HCT116 (cell line): ENCODE results near the gene TFF2. TPM values are rescaled to one million over a fixed set of nuclear protein-coding genes. Genes with fewer than 3 reads are reported as not detected.

Source experiments
- ATAC-seq: fragments of 200-7000 bp; cut with Tn5 transposase; 2 replicates; pipeline ENCODE4 v1.9.1; 2020; ENCODE audit warnings: mild to moderate bottlenecking, moderate library complexity
- BruUV-seq: library from RNA; stranded (reverse); fragments of 400-500 nt; replicated peaks from 2 replicates; lab custom pipeline; 2021; lab: Mats Ljungman, UMichigan
- CTCF ChIA-PET: fragments of 300-600 bp; sonication (Branson Sonifier 250); formaldehyde crosslinking; loops from one replicate; lab custom pipeline; 2021; ENCODE audit warnings: antibody characterized with exemption; lab: Charles Lee
- POLR2A ChIA-PET: fragments of 300-600, 350-600 bp; sonication (Branson Sonifier 250); formaldehyde crosslinking; loops from one replicate; lab custom pipeline; 2021; ENCODE audit warnings: antibody characterized with exemption; lab: Charles Lee
- RAD21 ChIA-PET, 2 experiments: fragments of 300-600 bp; sonication (Branson Sonifier 250); formaldehyde crosslinking; loops; one replicate each; lab custom pipeline; 2023; ENCODE audit warnings: low total read pairs in 2 of 2; ENCODE audit not compliant: uncharacterized antibody in 2 of 2, unreplicated experiment in 2 of 2, low non-redundant PET in 1 of 2; lab: Charles Lee
- DNase-seq: peaks from one replicate; pipeline ENCODE4 v3.0.0-alpha.2; 2010; ENCODE audit warnings: low read depth, low spot score
- H2AFZ ChIP-seq: fragments of 200-600 bp; shearing (Covaris generic), sonication (generic); 2 replicates; pipeline ENCODE4 v1.6.1; 2017; ENCODE audit warnings: low read depth, mixed run types, mixed read lengths, antibody characterized with exemption, low read length; ENCODE audit not compliant: poor library complexity, severe bottlenecking
- H3K27ac ChIP-seq: 2 replicates; pipeline ENCODE4 v1.5.1; 2012; ENCODE audit warnings: low read depth, low read length
- H3K27me3 ChIP-seq: fragments of 200-600 bp; sonication (generic); 2 replicates; pipeline ENCODE4 v1.6.1; 2016; ENCODE audit warnings: mixed run types, low read length, mixed read lengths; ENCODE audit not compliant: insufficient read depth
- H3K36me3 ChIP-seq, 2 experiments: fragments of 200-500 bp in 1 of 2; fragments of 200-600 bp in 1 of 2; sonication (Bioruptor generic) in 1 of 2; sonication (generic) in 1 of 2; 2 replicates each; pipeline versions ENCODE4 v1.5.1 to v1.6.1; 2014 to 2016; ENCODE audit warnings: low read length in 2 of 2, inconsistent platforms in 1 of 2, mixed read lengths in 1 of 2, mixed run types in 1 of 2; ENCODE audit not compliant: insufficient read depth in 2 of 2, control insufficient read depth in 1 of 2
- H3K4me1 ChIP-seq, 2 experiments: fragments of 200-600 bp in 1 of 2; sonication (generic) in 1 of 2; 2 replicates each; pipeline versions ENCODE4 v1.5.1 to v1.6.1; 2012 to 2017; ENCODE audit warnings: low read length in 2 of 2, inconsistent platforms in 1 of 2, mild to moderate bottlenecking in 1 of 2, mixed read lengths in 1 of 2, mixed run types in 1 of 2, moderate library complexity in 1 of 2; ENCODE audit not compliant: insufficient read depth in 2 of 2, control insufficient read depth in 1 of 2
- H3K4me2 ChIP-seq: fragments of 200-600 bp; sonication (generic); 2 replicates; pipeline ENCODE4 v1.6.1; 2017; ENCODE audit warnings: mixed run types, low read length, mixed read lengths
- H3K4me3 ChIP-seq, 2 experiments: fragments of 200-600 bp in 1 of 2; sonication (generic) in 1 of 2; replicated peaks in 1 of 2; 2 replicates each; pipeline ENCODE4 v1.5.1; 2011 to 2016; ENCODE audit warnings: low read length in 2 of 2, control low read depth in 1 of 2, low read depth in 1 of 2, mild to moderate bottlenecking in 1 of 2, mixed read lengths in 1 of 2, mixed run types in 1 of 2
- H3K79me2 ChIP-seq: fragments of 200-600 bp; sonication (generic); 2 replicates; pipeline ENCODE4 v1.6.1; 2017; ENCODE audit warnings: mild to moderate bottlenecking, mixed run types, low read length, moderate library complexity, mixed read lengths; ENCODE audit not compliant: insufficient read depth
- H3K9ac ChIP-seq: fragments of 200-600 bp; sonication (generic); 2 replicates; pipeline ENCODE4 v1.6.1; 2016; ENCODE audit warnings: low read length, mixed read lengths
- H3K9me2 ChIP-seq: fragments of 200-600 bp; sonication (generic), shearing (Covaris generic); 2 replicates; pipeline ENCODE4 v1.6.1; 2017; ENCODE audit warnings: mixed run types, mild to moderate bottlenecking, moderate library complexity; ENCODE audit not compliant: insufficient read depth
- H3K9me3 ChIP-seq, 2 experiments: fragments of 200-500 bp in 1 of 2; fragments of 200-600 bp in 1 of 2; sonication (Bioruptor generic) in 1 of 2; sonication (generic) in 1 of 2; 2 replicates each; pipeline ENCODE4 v1.6.1; 2014 to 2017; ENCODE audit warnings: low read length in 2 of 2, mixed read lengths in 2 of 2, inconsistent platforms in 1 of 2, low read depth in 1 of 2, mild to moderate bottlenecking in 1 of 2, mixed run types in 1 of 2, moderate library complexity in 1 of 2; ENCODE audit not compliant: control insufficient read depth in 1 of 2, insufficient read depth in 1 of 2
- H4K20me1 ChIP-seq: fragments of 200-600 bp; sonication (generic), shearing (Covaris generic); 2 replicates; pipeline ENCODE4 v1.6.1; 2017; ENCODE audit warnings: mixed run types, mild to moderate bottlenecking, moderate library complexity; ENCODE audit not compliant: insufficient read depth
- CBX3 ChIP-seq: IDR thresholded peaks from 2 replicates; pipeline ENCODE4 v1.6.1; 2012; ENCODE audit warnings: low read depth
- EZH2 ChIP-seq: fragments of 200-600 bp; sonication (generic); IDR thresholded peaks from 2 replicates; pipeline ENCODE4 v1.6.1; 2017; ENCODE audit warnings: antibody characterized with exemption, mixed run types
- EZH2phosphoT487 ChIP-seq: fragments of 200-600 bp; IDR thresholded peaks from 2 replicates; pipeline ENCODE4 v1.6.1; 2018; ENCODE audit warnings: antibody characterized with exemption, borderline replicate concordance
- JUND ChIP-seq: IDR thresholded peaks from 2 replicates; pipeline ENCODE4 v1.6.1; 2012
- SIN3A ChIP-seq: IDR thresholded peaks from 2 replicates; pipeline ENCODE4 v1.6.1; 2012; ENCODE audit warnings: low read depth
- SP1 ChIP-seq: IDR thresholded peaks from 2 replicates; pipeline ENCODE4 v1.6.1; 2012; ENCODE audit warnings: low read depth
- SRF ChIP-seq: IDR thresholded peaks from 2 replicates; pipeline ENCODE4 v1.6.1; 2012; ENCODE audit warnings: low read depth
- TCF7L2 ChIP-seq: IDR thresholded peaks from 2 replicates; pipeline ENCODE4 v1.7.0; 2011; ENCODE audit warnings: borderline replicate concordance, inconsistent platforms; ENCODE audit not compliant: insufficient read depth, insufficient read length; ENCODE audit errors: extremely low read depth
- ZFX ChIP-seq: fragments of 450-650 bp; IDR thresholded peaks from 2 replicates; pipeline ENCODE4 v1.6.1; 2017
- ZNF274 ChIP-seq: fragments of 200-500 bp; sonication (Bioruptor generic); IDR thresholded peaks from 2 replicates; pipeline ENCODE4 v1.6.1; 2014; ENCODE audit warnings: mild to moderate bottlenecking, low read depth, low read length, inconsistent platforms
- intact Hi-C: fragments of 100-400 bp; cut with micrococcal nuclease; formaldehyde crosslinking; loops from 2 replicates; pipeline ENCODE4 v1.10.0; 2022
- total RNA-seq: library from RNA; stranded (reverse); gene quantifications from one replicate; pipeline ENCODE4 v1.2.1, GENCODE V29; 2021; ENCODE audit not compliant: unreplicated experiment
- TF ChIP-seq, protein P1 (sequence below): IDR thresholded peaks from 2 replicates; pipeline ENCODE4 v1.6.1; 2011; ENCODE audit warnings: mild to moderate bottlenecking, low read length, moderate library complexity; ENCODE audit not compliant: insufficient replicate concordance; ENCODE audit errors: extremely low read depth
- TF ChIP-seq, protein P2 (sequence below), 3 experiments: fragments of 200-600 bp in 1 of 3; sonication (generic) in 1 of 3; IDR thresholded peaks in 2 of 3; conservative IDR thresholded peaks in 1 of 3; 2 replicates each; pipeline ENCODE4 v1.5.1; 2012 to 2017; ENCODE audit warnings: low read depth in 2 of 3, low read length in 2 of 3, antibody characterized with exemption in 1 of 3, borderline replicate concordance in 1 of 3, control low read depth in 1 of 3, mild to moderate bottlenecking in 1 of 3, mixed read lengths in 1 of 3, mixed run types in 1 of 3, moderate library complexity in 1 of 3; ENCODE audit not compliant: insufficient read depth in 1 of 3
- TF ChIP-seq, protein P3 (sequence below): IDR thresholded peaks from 2 replicates; pipeline ENCODE4 v1.6.1; 2012; ENCODE audit warnings: low read depth

The TFF2 gene
- total RNA-seq, 1 experiment from 2014 or later: not detected

DNA sequence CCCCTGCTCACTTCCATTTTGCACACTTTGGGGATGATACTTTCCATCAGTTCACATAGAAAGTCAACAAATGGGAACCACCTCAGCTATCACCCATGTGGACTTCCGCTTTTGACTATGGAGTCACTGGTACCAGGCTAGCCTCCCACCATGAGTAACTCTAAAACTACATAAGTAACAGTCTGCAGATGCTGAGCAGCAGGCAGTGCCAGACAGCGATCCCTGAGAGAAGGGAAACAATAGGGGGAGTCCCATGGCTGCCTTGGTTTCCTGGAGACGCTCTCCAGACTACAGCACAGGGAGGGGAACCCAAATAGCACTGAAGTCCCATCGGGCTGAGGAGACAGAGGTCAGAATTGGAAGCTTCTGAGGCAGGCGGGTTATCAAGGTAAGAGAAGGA is 2.8 kb upstream of the TFF2 start:
- Histone ChIP-seq H2AFZ (no peak overlapping the region), H3K9me3 (no peaks in the 10 kb centered on the region), H3K4me2 (no peak overlapping the region), H3K9me2 (no peaks in the 10 kb centered on the region), H3K36me3 (no peaks in the 10 kb centered on the region), H4K20me1 (no peaks in the 10 kb centered on the region), H3K79me2 (no peaks in the 10 kb centered on the region), H3K27ac (no peak overlapping the region), H3K4me1 (no peaks in the 10 kb centered on the region), H3K9ac (no peak overlapping the region), H3K27me3 (no peaks in the 10 kb centered on the region), H3K4me3 (no peak overlapping the region)
- ATAC-seq (no peak), DNase-seq (no peak)
- POLR2A ChIA-PET: no interaction called here
- RAD21 ChIA-PET: no interaction called here
- intact Hi-C loops: no loop called here
- CTCF ChIA-PET: no interaction called here
- TF ChIP-seq SP1: no peak
- no peak for TF ChIP-seq SIN3A
- TF ChIP-seq SRF: no peak
- no peak for TF ChIP-seq TCF7L2
- TF ChIP-seq JUND: no peak
- TF ChIP-seq, protein P1, sequence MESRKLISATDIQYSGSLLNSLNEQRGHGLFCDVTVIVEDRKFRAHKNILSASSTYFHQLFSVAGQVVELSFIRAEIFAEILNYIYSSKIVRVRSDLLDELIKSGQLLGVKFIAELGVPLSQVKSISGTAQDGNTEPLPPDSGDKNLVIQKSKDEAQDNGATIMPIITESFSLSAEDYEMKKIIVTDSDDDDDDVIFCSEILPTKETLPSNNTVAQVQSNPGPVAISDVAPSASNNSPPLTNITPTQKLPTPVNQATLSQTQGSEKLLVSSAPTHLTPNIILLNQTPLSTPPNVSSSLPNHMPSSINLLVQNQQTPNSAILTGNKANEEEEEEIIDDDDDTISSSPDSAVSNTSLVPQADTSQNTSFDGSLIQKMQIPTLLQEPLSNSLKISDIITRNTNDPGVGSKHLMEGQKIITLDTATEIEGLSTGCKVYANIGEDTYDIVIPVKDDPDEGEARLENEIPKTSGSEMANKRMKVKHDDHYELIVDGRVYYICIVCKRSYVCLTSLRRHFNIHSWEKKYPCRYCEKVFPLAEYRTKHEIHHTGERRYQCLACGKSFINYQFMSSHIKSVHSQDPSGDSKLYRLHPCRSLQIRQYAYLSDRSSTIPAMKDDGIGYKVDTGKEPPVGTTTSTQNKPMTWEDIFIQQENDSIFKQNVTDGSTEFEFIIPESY: no peak
- TF ChIP-seq ZNF274: no peak
- BruUV-seq: no TSS peak

DNA sequence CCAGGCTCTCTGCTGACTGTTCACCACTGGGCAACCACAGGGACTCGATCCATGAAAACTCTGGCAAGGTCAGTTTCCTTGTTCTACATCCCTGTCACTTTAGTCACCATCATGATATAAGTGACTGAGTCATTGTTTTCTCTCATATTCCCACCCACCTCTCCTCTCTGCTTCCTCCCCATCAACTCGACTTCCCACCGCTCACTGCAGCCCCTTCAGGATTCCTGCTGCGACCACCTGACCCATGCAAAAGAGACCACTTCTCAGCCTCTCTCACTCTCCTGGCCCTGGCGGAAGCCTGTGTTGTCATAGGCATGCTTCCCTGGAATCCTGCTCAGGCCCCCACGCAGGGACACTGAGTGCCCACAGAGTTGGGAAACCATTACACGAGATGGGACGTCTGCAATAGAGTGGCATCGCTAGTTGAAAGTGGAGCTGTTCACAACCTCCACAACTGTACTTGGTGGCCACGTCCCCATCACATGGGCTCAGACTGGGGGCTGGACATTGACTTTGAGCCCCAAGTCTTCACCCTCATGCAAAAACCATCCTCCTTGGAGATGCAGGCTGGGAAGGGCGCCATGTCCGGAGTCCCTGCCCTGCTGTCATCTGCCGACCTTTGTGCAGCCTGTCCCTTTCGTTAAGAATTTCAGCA is 1.8 kb upstream of the TFF2 start:
- H3K9me3 ChIP-seq: no peaks in the 10 kb centered on the region
- H3K9me2 ChIP-seq: no peaks in the 10 kb centered on the region
- no peaks in the 10 kb centered on the region for H3K27me3 ChIP-seq
- no peaks in the 10 kb centered on the region for H3K36me3 ChIP-seq
- no peak overlapping the region for H3K27ac ChIP-seq
- H3K4me3 ChIP-seq: no peak overlapping the region
- CTCF ChIA-PET: no interaction called here
- BruUV-seq: no TSS peak
- no peak for ATAC-seq
- H3K9ac ChIP-seq: no peak overlapping the region
- no peak overlapping the region for H2AFZ ChIP-seq
- no peaks in the 10 kb centered on the region for H4K20me1 ChIP-seq
- DNase-seq: no peak
- RAD21 ChIA-PET: no interaction called here
- POLR2A ChIA-PET: no interaction called here
- no peaks in the 10 kb centered on the region for H3K4me1 ChIP-seq
- H3K79me2 ChIP-seq: no peaks in the 10 kb centered on the region
- no peak overlapping the region for H3K4me2 ChIP-seq
- intact Hi-C loops: no loop called here
- TF ChIP-seq JUND (no peak), SIN3A (no peak), EZH2phosphoT487 (no peak), ZFX (no peak), CBX3 (no peak), EZH2 (no peak), ZNF274 (no peak)
- TF ChIP-seq, protein P2, sequence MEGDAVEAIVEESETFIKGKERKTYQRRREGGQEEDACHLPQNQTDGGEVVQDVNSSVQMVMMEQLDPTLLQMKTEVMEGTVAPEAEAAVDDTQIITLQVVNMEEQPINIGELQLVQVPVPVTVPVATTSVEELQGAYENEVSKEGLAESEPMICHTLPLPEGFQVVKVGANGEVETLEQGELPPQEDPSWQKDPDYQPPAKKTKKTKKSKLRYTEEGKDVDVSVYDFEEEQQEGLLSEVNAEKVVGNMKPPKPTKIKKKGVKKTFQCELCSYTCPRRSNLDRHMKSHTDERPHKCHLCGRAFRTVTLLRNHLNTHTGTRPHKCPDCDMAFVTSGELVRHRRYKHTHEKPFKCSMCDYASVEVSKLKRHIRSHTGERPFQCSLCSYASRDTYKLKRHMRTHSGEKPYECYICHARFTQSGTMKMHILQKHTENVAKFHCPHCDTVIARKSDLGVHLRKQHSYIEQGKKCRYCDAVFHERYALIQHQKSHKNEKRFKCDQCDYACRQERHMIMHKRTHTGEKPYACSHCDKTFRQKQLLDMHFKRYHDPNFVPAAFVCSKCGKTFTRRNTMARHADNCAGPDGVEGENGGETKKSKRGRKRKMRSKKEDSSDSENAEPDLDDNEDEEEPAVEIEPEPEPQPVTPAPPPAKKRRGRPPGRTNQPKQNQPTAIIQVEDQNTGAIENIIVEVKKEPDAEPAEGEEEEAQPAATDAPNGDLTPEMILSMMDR (IDR thresholded peaks at IDR 0.05 in 2 of 3, conservative IDR thresholded peaks at IDR 0.05 in 1 of 3; ENCODE audit: borderline replicate concordance in 1 of 3, insufficient read depth in 1 of 3, low read depth in 2 of 3, low read length in 2 of 3): no peak
- TF ChIP-seq, protein P3, sequence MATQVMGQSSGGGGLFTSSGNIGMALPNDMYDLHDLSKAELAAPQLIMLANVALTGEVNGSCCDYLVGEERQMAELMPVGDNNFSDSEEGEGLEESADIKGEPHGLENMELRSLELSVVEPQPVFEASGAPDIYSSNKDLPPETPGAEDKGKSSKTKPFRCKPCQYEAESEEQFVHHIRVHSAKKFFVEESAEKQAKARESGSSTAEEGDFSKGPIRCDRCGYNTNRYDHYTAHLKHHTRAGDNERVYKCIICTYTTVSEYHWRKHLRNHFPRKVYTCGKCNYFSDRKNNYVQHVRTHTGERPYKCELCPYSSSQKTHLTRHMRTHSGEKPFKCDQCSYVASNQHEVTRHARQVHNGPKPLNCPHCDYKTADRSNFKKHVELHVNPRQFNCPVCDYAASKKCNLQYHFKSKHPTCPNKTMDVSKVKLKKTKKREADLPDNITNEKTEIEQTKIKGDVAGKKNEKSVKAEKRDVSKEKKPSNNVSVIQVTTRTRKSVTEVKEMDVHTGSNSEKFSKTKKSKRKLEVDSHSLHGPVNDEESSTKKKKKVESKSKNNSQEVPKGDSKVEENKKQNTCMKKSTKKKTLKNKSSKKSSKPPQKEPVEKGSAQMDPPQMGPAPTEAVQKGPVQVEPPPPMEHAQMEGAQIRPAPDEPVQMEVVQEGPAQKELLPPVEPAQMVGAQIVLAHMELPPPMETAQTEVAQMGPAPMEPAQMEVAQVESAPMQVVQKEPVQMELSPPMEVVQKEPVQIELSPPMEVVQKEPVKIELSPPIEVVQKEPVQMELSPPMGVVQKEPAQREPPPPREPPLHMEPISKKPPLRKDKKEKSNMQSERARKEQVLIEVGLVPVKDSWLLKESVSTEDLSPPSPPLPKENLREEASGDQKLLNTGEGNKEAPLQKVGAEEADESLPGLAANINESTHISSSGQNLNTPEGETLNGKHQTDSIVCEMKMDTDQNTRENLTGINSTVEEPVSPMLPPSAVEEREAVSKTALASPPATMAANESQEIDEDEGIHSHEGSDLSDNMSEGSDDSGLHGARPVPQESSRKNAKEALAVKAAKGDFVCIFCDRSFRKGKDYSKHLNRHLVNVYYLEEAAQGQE: no peak
